NCI-H128 (cell line): ENCODE data around the gene ASIC2.

Source experiments
- DNase-seq: peaks from one replicate; lab custom pipeline; 2025; ENCODE audit not compliant: unreplicated experiment; lab: John Stamatoyannopoulos, UW

The ASIC2 gene

GRCh38 chr17:33245183-33245582, 47.9 kb downstream of the ASIC2 start:
- DNase-seq, result no peak

- DNase-seq, result no peak
Observed at GRCh38 chr17:33243732-33244131, 49.4 kb downstream of the ASIC2 start.

GRCh38 chr17:33242375-33243124, 50.5 kb downstream of the ASIC2 start:
- DNase-seq, result no peak

- no peak for DNase-seq
Observed at GRCh38 chr17:33241390-33241789, 51.7 kb downstream of the ASIC2 start.

- no peak for DNase-seq
Observed at GRCh38 chr17:33240362-33240761, 52.7 kb downstream of the ASIC2 start.

- no peak for DNase-seq
Observed at GRCh38 chr17:33239702-33240101, 53.4 kb downstream of the ASIC2 start.

GRCh38 chr17:33234930-33235685, 58.0 kb downstream of the ASIC2 start:
- DNase-seq, result no peak

GRCh38 chr17:33234233-33234632, 58.9 kb downstream of the ASIC2 start:
- no peak for DNase-seq

GRCh38 chr17:33233811-33234177, 59.3 kb downstream of the ASIC2 start:
- DNase-seq, result no peak

GRCh38 chr17:33229499-33229898, 63.6 kb downstream of the ASIC2 start:
- DNase-seq, result no peak

GRCh38 chr17:33229028-33229427, 64.1 kb downstream of the ASIC2 start:
- DNase-seq, result no peak

GRCh38 chr17:33228548-33228947, 64.5 kb downstream of the ASIC2 start:
- DNase-seq, result no peak

- no peak for DNase-seq
Observed at GRCh38 chr17:33227911-33228310, 65.2 kb downstream of the ASIC2 start.

- DNase-seq, result no peak
Observed at GRCh38 chr17:33225994-33226393, 67.1 kb downstream of the ASIC2 start.

GRCh38 chr17:33225509-33225908, 67.6 kb downstream of the ASIC2 start:
- DNase-seq, result no peak

- no peak for DNase-seq
Observed at GRCh38 chr17:33220036-33220435, 73.1 kb downstream of the ASIC2 start.

GRCh38 chr17:33218698-33219601, 74.1 kb downstream of the ASIC2 start:
- no peak for DNase-seq

GRCh38 chr17:33217891-33218290, 75.2 kb downstream of the ASIC2 start:
- DNase-seq, result no peak

- no peak for DNase-seq
Observed at GRCh38 chr17:33214996-33215395, 78.1 kb downstream of the ASIC2 start.

- no peak for DNase-seq
Observed at GRCh38 chr17:33210285-33210684, 82.8 kb downstream of the ASIC2 start.

GRCh38 chr17:33209671-33210070, 83.4 kb downstream of the ASIC2 start:
- DNase-seq, result no peak

- no peak for DNase-seq
Observed at GRCh38 chr17:33207231-33207630, 85.9 kb downstream of the ASIC2 start.
